ENCODE measurements around the gene CEP83.

Gene CEP83

DNA sequence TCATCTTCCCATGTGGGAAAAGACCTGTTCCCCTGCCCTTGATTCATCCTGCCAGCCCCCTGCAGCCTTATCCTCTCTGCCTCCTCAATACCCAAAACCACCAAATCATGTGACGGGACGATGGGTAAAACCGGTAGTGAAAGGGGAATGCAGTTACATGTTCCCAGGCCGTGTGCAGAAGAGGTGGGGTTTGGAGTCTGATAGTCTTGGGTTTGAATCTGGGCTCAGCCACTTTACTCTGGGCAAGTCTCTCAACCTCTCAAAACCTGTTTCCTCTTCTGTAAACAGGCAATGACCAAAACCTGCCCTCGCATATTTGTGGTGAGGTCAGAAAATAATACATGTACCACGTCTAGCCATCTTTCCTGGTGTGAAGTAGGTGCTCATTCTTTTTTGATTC is 188.3 kb downstream of the CEP83 start:
- no peak for DNase-seq (ENCODE audit: low read depth, low spot score)

DNA sequence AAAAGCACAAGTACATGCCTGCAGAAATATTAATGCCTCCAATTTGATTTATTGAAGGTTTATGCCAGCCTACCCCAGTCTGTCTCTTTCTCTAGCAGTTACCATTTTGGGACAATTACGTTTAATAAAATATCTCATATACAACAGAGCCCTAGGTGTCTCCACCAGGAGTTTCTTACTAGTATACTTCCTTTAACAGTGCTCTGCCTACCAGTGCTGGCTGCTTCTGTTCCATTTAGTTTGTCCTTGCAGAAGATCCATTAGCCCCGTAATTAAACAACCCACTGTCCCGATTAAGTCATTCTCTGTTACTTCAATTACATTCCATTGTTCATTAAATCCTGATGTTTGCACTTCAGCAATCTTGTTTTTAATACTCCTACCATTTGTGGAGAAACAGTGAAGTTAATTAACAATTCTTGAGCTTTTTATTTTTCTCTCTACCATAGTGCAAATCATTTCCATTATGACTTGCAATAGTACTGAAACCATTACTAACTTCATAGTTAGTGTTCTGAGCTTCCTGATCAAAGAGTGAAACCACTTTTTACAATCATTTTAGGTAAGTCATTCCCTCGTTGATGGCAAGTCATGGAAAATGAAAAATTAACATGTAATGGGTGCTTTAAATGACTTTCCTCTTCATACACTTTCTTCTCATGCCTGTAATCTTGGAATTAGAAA is 190.2 kb downstream of the CEP83 start:
- no peak for DNase-seq (ENCODE audit: low read depth, low spot score)

DNA sequence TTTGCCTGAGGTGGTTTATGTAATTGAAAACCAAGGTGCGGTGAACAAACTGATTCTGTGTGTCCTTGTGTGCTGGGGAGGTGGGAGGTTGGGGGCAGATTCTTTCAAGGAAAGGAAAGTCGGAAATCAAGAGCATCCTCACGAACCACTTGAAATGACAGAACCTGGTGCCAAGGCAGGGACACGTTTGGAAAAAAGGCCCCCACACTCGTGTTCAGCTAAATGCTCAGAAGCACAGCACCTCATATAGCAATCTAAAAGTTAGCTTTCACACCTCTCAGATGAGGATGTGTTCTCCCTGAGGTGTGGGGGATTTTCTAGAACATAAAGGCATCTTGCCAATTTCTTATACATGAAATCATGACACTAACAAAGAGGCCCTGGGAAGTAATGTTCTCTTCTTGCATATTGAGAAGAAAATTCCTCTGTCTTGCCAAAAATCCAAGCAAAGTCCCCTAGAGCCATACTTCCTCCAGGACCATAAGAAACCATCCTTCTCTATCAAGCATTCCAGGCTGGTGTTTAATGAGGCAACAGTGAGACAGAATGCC is 191.7 kb downstream of the CEP83 start:
- DNase-seq (ENCODE audit: low read depth, low spot score), result no peak

DNA sequence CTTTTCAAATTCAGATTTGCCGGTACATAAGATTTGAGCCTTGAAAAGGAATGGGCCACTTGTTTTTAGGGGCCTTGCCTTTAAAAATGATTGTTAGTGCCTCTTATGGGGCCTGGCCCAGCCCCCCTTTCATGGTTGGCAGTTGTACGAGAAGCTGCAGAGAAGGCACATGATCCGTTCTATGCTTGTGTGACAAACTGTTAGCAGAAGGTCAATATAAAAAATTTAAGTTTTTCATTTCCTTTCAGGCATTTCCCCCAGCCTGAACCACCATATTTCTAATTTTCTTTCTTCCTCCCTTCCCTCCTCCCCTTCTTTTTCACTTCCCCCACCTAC is 192.2 kb downstream of the CEP83 start:
- no peak for DNase-seq (ENCODE audit: low read depth, low spot score)

GRCh38 chr12:94266796-94267536 is 192.7 kb downstream of the CEP83 start:
- no peak for DNase-seq (ENCODE audit: low read depth, low spot score)

DNA sequence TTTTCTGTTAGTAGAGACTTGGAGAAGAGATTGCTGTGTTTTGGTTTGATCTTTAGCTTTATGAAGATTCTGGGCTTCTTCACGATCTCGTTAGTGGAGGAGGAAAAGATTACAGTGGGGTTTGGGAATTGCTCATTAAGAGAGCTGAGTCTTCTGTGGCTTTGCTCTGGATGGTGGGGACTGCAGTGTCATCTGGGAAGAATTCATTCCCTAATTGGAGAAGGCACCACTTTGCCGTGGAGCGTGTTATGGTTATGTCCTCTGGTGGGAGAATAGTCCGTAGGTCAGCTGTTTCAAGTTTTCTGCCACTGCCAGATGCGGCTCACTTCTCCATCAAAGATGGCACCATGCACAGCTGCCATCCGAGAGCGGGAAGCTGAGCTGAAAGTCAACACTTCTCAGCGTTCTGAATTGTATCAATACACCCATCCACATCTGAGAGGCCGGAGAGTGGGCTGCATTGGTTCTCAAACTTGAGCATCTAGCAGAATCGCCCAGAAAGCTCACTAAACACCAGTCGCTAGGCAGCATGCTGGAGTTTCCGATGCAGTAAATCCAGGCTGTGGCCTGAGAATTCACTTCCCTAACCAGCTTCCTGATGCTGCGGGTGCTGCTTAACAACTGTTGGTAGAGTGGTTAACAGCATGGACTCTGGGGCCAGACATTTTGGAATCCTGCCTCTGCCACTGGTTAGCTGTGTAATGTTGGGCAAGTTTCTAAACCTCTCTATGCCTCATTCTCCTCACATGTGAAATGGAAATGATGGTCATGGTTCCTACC is 193.5 kb downstream of the CEP83 start:
- DNase-seq (ENCODE audit: low read depth, low spot score), result no peak

GRCh38 chr12:94265539-94265938 is 194.1 kb downstream of the CEP83 start:
- DNase-seq (ENCODE audit: low read depth, low spot score), result no peak

- no peak for DNase-seq (ENCODE audit: low read depth, low spot score)
Observed at GRCh38 chr12:94264736-94265485, 194.8 kb downstream of the CEP83 start.

DNA sequence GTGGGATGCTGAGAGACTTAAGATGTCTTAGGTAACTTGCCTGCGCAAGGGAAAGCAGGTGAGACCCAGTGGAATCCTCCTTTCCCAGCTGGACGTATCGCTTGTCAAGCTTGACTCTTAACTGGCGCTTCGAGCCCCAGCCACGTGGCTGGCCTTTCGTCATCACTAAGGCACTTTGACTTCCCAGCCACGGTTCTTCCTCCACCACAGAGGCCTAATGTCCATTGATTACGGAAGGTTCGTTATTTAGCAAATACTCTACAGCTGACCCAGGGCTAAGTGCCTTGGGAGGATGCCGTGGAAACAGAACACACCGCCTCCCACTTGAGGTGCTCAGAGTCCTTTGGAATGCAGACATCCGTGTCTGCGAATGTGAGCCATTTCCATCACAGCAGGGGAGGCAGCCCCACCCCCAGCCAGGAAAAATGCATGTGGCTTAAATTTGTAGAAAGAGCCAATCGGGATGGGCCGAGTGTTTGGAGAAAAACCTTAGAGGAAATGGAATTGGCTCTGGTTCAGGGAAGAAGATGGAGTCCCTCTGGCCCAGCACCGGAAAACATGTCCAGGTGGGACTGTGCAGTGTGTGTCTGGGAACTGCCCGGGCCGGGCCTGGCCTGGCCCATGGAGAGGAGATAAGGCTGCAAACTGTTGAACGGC is 195.6 kb downstream of the CEP83 start:
- peak; percentile 80 for DNase-seq (ENCODE audit: low read depth, low spot score)

- DNase-seq (ENCODE audit: low read depth, low spot score), result no peak
Observed at GRCh38 chr12:94263011-94263811, 196.5 kb downstream of the CEP83 start.

- DNase-seq (ENCODE audit: low read depth, low spot score), result no peak
Observed at GRCh38 chr12:94262228-94263010, 197.2 kb downstream of the CEP83 start.

DNA sequence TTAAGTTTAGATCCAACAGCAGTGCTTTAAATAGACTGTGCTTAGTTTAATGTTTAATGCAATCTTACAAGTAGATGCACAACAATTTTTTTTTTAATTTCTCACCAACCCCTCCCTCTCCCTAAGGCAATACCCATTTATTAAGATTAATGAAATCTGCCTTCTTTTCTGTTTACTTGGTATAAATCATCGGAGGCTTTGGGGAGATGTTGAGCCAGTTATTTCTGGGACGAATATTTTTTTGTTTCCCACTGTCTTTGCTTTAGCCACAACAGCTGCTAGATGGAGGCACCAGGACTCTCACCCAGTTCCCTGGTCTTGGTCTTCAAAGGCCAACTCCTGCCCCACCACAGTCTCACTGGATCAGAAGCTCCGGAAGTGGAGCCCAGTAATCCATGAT is 197.9 kb downstream of the CEP83 start:
- no peak for DNase-seq (ENCODE audit: low read depth, low spot score)

- peak; percentile 71 for DNase-seq (ENCODE audit: low read depth, low spot score)
Observed at GRCh38 chr12:94261119-94261518, 198.5 kb downstream of the CEP83 start.

DNA sequence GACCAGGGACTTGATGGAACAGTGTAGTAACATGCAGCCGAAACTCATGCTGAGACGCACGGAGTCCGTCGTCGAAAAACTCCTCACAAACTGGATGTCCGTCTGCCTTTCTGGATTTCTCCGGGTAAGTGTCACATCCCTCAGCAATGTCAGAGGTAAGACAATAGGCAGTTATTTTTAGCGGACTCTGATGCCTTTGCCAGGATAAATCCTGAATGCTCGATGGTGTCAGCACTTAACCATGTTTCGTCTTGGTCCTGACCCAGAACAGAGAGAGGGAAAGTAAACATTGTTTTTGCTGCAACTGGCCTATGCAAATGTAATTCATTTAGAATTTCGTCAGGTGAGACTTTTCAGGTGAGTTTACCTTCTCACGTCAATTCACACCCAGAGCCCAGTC is 198.9 kb downstream of the CEP83 start:
- no peak for DNase-seq (ENCODE audit: low read depth, low spot score)

DNA sequence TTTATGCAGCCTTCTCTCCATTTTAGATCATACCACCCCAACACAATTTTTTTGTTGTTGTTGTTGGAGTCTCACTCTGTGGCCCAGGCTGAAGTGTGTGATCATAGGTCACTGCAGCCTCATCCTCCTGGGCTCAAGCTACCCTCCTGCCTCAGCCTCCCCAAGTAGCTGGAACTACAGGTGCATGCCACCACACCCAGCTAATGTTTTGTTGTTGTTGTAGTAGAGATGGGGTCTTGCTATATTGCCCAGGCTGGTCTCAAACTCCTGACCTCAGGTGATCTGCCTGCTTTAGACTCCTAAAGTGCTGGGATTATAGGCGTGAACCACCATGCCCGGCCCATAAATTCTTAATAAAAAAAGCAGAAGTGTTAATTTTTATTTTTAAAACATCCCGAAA is 199.7 kb downstream of the CEP83 start:
- DNase-seq (ENCODE audit: low read depth, low spot score), result no peak

DNA sequence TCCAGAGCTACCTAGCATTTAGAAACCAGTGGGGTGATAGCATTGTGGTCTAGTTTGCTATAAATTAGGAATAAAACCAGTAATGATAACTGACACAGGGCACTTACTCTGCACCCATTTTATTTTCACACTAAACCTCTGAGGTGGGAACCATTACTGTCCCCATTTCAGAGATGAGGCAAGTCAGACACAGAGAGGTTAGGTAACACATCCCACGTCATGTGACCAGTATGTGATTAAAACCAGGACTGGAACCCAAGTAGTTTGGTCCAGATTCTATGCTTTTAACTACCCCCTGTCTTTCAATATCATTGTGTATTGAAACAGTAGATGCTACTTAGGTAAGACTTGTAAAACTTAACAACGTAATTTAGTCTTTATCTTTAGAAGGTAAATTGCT is 201.1 kb downstream of the CEP83 start:
- DNase-seq (ENCODE audit: low read depth, low spot score), result no peak
